Activated CD4-positive, alpha-beta memory T cell treated with anti-CD3 and anti-CD28 coated beads for 36 hours (primary cell): ENCODE data around the gene DVL2. TPM values are rescaled to one million over a fixed set of nuclear protein-coding genes. Genes with fewer than 3 reads are reported as not detected.

ENCODE experiments used
- CTCF ChIA-PET: fragments of 350-600 bp; sonication (Branson Sonifier 250); formaldehyde crosslinking; loops from one replicate; lab custom pipeline; 2021; ENCODE audit warnings: antibody characterized with exemption, inconsistent platforms; lab: Charles Lee
- POLR2A ChIA-PET: fragments of 350-600 bp; sonication (Branson Sonifier 250); formaldehyde crosslinking; loops from one replicate; lab custom pipeline; 2021; ENCODE audit warnings: antibody characterized with exemption; lab: Charles Lee
- DNase-seq: peaks from one replicate; pipeline ENCODE4 v3.0.0-alpha.2; 2020
- H3K27ac Mint-ChIP-seq: one replicate; pipeline ENCODE4 v1.8.0; 2021; ENCODE audit warnings: mixed read lengths
- H3K27me3 Mint-ChIP-seq: one replicate; pipeline ENCODE4 v1.8.0; 2021; ENCODE audit warnings: mixed read lengths
- H3K36me3 Mint-ChIP-seq: one replicate; pipeline ENCODE4 v1.8.0; 2021; ENCODE audit warnings: mixed read lengths
- H3K4me1 Mint-ChIP-seq: one replicate; pipeline ENCODE4 v1.8.0; 2021; ENCODE audit warnings: low read depth, mixed read lengths
- H3K4me3 Mint-ChIP-seq: one replicate; pipeline ENCODE4 v1.8.0; 2021; ENCODE audit warnings: mild to moderate bottlenecking, mixed read lengths
- H3K9me3 Mint-ChIP-seq: one replicate; pipeline ENCODE4 v1.8.0; 2021; ENCODE audit warnings: mixed read lengths
- intact Hi-C: fragments of 100-400 bp; cut with micrococcal nuclease; formaldehyde crosslinking; loops from one replicate; pipeline ENCODE4 v1.15.1; 2023
- microRNA-seq: library from miRNA; unstranded; fragments of <30 nt; microRNA quantifications from one replicate; pipeline ENCODE4 v1.2.0, GENCODE V29; 2022; ENCODE audit warnings: borderline number of aligned reads, borderline microRNAs expressed, borderline replicate concordance
- total RNA-seq, 2 experiments: library from RNA; stranded (reverse); gene quantifications; one replicate each; pipeline ENCODE4 v1.2.3, GENCODE V29; 2021

The DVL2 gene
- total RNA-seq, 2 experiments from 2014 or later, result 44.7 to 48.2 TPM

DNA sequence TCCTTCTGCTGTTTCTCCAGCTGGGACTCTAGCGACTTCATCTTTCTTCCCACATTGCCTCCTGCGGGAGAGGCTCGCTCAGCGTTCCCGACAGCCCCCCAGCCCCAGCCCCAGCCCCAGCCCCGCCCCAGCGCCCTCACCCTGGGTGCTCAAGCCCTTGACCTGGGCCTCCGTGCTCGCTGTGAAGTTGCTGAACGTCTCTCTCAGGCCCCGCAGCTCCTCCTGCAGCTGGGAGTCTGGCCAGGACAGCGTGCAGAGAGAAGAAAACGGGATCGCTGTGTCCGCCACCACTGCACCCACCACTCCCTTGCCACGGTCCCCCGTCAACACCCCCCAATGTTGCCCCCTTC lies 57.5 kb downstream of the DVL2 start:
- Mint-ChIP-seq H3K9me3 (no peaks in the 10 kb centered on the region), H3K4me3 (no peak overlapping the region), H3K27ac (no peak overlapping the region), H3K36me3 (no peaks in the 10 kb centered on the region), H3K27me3 (peaks cover 12% of the 10 kb centered on the region), H3K4me1 (peaks cover 11% of the 10 kb centered on the region)
- CTCF ChIA-PET, result interaction anchor here (0.8 to 2.6 kb wide), 24 partner anchors 9 to 162 kb away, joined by 4 to 22 read pairs (median 6); partner anchors contain the start of genes ACADVL, DLG4, SLC16A11 and SLC16A13
- POLR2A ChIA-PET, result interaction anchor here (0.9 kb wide), 1 partner anchor 131 kb away, joined by 3 read pairs; no protein-coding TSS in a partner anchor
- DNase-seq, result no peak
- intact Hi-C loops, result loop anchor here (1.0 kb wide), 2 partner anchors 41 to 131 kb away; no protein-coding TSS in a partner anchor

DNA sequence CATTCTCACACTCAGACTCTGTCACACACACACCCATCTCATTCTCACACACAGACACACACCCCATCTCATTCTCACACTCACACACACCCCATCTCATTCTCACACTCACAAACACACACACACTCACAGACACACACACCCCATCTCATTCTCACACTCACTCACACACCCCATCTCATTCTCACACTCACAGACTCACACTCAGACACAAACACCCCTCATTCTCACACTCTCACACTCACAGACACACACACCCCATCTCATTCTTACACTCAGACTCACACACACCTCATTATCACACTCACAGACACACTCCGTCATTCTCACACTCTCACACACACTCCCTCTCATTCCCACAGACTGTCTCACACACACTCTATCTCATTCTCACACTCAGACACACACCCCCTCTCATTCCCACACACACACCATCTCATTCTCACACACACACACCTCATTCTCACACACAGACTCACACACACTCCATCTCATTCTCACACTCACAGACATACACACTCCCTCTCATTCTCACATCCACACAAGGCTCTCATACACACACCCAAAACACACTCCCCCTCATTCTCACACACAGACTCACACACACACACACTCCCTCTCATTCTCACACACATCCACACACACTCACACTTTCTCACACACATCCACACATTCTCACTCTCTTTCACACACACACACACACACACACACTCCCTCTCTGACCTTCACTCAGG lies 58.0 kb downstream of the DVL2 start:
- H3K4me1 Mint-ChIP-seq, result peaks cover 11% of the 10 kb centered on the region
- POLR2A ChIA-PET, result no interaction called here
- H3K27ac Mint-ChIP-seq, result no peak overlapping the region
- H3K9me3 Mint-ChIP-seq, result no peaks in the 10 kb centered on the region
- peaks cover 12% of the 10 kb centered on the region for H3K27me3 Mint-ChIP-seq
- intact Hi-C loops, result no loop called here
- H3K4me3 Mint-ChIP-seq, result no peak overlapping the region
- no peak for DNase-seq
- CTCF ChIA-PET, result interaction anchor here (1.3 to 2.6 kb wide), 10 partner anchors 9 to 155 kb away, joined by 4 to 22 read pairs (median 7); partner anchors contain the start of gene SLC16A11
- no peaks in the 10 kb centered on the region for H3K36me3 Mint-ChIP-seq

Small RNA genes within 50 kb of the gene (microRNA-seq; reads per million reads assigned to microRNA genes)
- 2,764 reads per million, percentile 91 among the genes with 10 or more reads in this experiment for gene MIR324

Other genes starting within 250 kb of the DVL2 start
- not detected for gene ALOX12, start 238.5 kb downstream of the DVL2 start, total RNA-seq
- gene RNASEK, start 221.9 kb downstream of the DVL2 start, total RNA-seq, result 100 to 1,000 TPM; 175 to 180 TPM
- gene BCL6B, start 211.5 kb downstream of the DVL2 start, total RNA-seq, result 1 to 10 TPM in 1 of 2 experiments, under 1 TPM in 1; 0.53 to 1.3 TPM
- gene SLC16A13, start 198.5 kb downstream of the DVL2 start, total RNA-seq, result 10 to 100 TPM; 10.4 to 10.7 TPM
- 1 to 10 TPM; 1.4 to 1.5 TPM for gene SLC16A11, start 190.4 kb downstream of the DVL2 start, total RNA-seq
- not detected for gene CLEC10A, start 154.3 kb downstream of the DVL2 start, total RNA-seq
- not detected for gene ASGR2, start 119.7 kb downstream of the DVL2 start, total RNA-seq
- gene ASGR1, start 55.1 kb downstream of the DVL2 start, total RNA-seq, result 1 to 10 TPM in 1 of 2 experiments, under 1 TPM in 1; 0.76 to 1.2 TPM
- 1 to 10 TPM; 7.9 to 8.4 TPM for gene DLG4, start 14.7 kb downstream of the DVL2 start, total RNA-seq
- gene ACADVL, start 14.6 kb downstream of the DVL2 start, total RNA-seq, result 100 to 1,000 TPM; 332 to 340 TPM
- 10 to 100 TPM; 24.0 to 28.7 TPM for gene PHF23, start 4.9 kb upstream of the DVL2 start, total RNA-seq
- gene GABARAP, start 7.9 kb upstream of the DVL2 start, total RNA-seq, result 100 to 1,000 TPM; 188 to 199 TPM
- 100 to 1,000 TPM; 155 to 164 TPM for gene CTDNEP1, start 17.2 kb upstream of the DVL2 start, total RNA-seq
- gene ELP5, start 17.7 kb upstream of the DVL2 start, total RNA-seq, result 10 to 100 TPM; 49.6 to 52.4 TPM
- 1 to 10 TPM; 1.5 to 1.6 TPM for gene CLDN7, start 28.0 kb upstream of the DVL2 start, total RNA-seq
- gene SLC2A4, start 47.2 kb upstream of the DVL2 start, total RNA-seq, result under 1 TPM; 0.15 to 0.19 TPM
- gene YBX2, start 60.1 kb upstream of the DVL2 start, total RNA-seq, result under 1 TPM; 0.70 to 0.83 TPM
- gene EIF5A, start 73.1 kb upstream of the DVL2 start, total RNA-seq, result 100 to 1,000 TPM; 774 to 776 TPM
- gene GPS2, start 80.8 kb upstream of the DVL2 start, total RNA-seq, result 10 to 100 TPM; 34.9 to 38.7 TPM
- 10 to 100 TPM; 26.9 to 29.3 TPM for gene NEURL4, start 94.8 kb upstream of the DVL2 start, total RNA-seq
- 100 to 1,000 TPM; 391 to 405 TPM for gene ACAP1, start 102.0 kb upstream of the DVL2 start, total RNA-seq
- 1 to 10 TPM; 2.6 to 2.8 TPM for gene KCTD11, start 117.6 kb upstream of the DVL2 start, total RNA-seq
- gene TMEM95, start 120.6 kb upstream of the DVL2 start, total RNA-seq, result not detected
- gene TNK1, start 146.6 kb upstream of the DVL2 start, total RNA-seq, result 1 to 10 TPM; 3.7 to 4.4 TPM
- gene PLSCR3, start 160.0 kb upstream of the DVL2 start, total RNA-seq, result 10 to 100 TPM; 78.2 to 87.0 TPM
- gene TMEM256, start 169.6 kb upstream of the DVL2 start, total RNA-seq, result 10 to 100 TPM; 87.0 to 88.5 TPM
- gene NLGN2, start 173.3 kb upstream of the DVL2 start, total RNA-seq, result 1 to 10 TPM; 9.0 to 9.9 TPM
- not detected for gene SPEM1, start 185.8 kb upstream of the DVL2 start, total RNA-seq
- not detected for gene SPEM2, start 191.1 kb upstream of the DVL2 start, total RNA-seq
- not detected for gene SPEM3, start 194.3 kb upstream of the DVL2 start, total RNA-seq
- gene TMEM102, start 200.9 kb upstream of the DVL2 start, total RNA-seq, result 10 to 100 TPM; 11.4 to 11.6 TPM
- 1 to 10 TPM; 1.0 to 2.1 TPM for gene FGF11, start 205.0 kb upstream of the DVL2 start, total RNA-seq
- 1 to 10 TPM; 7.7 to 8.5 TPM for gene CHRNB1, start 210.5 kb upstream of the DVL2 start, total RNA-seq
- 10 to 100 TPM; 16.5 to 16.7 TPM for gene ZBTB4, start 245.1 kb upstream of the DVL2 start, total RNA-seq
- not detected for gene SLC35G6, start 246.9 kb upstream of the DVL2 start, total RNA-seq
- gene POLR2A, start 249.8 kb upstream of the DVL2 start, total RNA-seq, result 100 to 1,000 TPM; 180 to 187 TPM